GM18511 (cell line): ENCODE results near the gene BRD3.
A peak's percentile ranks its signal among the peaks of the same experiment; 100 is the strongest.

Experiments used
- ATAC-seq: cut with Tn5 transposase; IDR thresholded peaks from one replicate; pipeline ENCODE4 v1.9.1; 2021; ENCODE audit warnings: mild to moderate bottlenecking, moderate library complexity; ENCODE audit not compliant: unreplicated experiment

Gene BRD3

DNA sequence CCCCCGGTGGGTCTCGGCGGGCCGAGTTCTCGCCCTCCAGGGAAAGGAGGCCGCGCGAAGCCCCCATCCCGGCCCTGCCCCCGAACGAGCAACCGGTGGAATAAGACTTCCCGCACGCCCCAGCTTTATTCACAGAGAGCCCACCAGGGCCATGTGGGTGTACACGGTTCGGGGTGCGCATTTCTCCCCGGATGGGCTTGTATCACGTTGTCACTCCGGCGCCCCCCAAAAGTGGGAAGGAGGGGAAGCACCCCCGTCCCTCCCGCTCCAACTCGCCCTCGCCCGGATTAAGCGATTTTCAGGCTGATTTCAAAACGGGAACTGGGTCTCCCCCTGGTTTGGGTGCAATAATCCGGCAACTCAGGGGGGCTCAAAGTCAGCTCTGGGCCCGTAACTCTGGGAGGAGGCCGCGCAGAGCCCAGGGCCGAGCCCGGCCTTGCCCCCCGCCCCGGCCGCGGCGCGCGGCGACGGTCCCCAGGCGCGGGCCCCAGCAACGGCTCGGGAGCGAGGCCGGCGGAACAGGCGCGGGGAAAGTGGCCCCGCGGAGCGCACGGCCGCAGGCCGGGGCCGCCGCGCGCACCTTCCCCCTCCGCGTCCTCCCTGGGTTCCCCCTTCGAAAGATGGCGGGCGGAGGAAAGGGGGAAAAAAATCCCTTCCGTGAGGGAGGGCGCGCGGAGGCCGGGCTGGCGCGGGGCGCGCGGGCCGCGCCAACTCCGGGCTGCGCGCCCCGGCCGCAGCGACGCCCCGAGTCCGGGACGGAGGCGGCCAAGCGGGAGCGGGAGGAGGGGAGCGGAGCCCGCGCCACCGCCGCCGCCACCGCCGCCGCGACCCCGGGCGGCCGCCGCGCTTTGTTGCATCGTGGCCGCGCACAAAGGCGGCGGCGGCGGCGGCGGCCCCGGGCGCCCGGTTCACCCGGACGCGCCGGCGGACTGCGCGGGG, 644 bp downstream of the BRD3 start:
- ATAC-seq = peak; percentile 13

DNA sequence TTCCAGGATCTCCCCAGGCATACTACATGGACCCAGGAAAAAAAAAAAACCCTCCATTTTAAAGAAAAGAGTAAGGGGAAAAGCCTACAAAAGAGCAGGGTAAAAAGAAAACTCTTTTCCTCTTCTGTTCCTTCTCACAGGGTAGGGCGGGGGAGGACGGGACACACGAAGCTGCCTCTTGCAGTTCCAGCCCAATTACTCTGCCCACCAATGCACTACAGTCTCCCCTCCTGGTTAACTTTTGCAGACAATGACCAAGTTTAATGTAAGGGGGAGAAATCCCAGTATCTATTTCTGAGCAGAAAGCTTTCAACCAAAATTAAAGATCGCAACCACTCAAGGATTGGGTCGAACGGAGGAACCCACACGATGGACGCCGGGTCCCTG, 1.3 kb downstream of the BRD3 start:
- no peak for ATAC-seq

DNA sequence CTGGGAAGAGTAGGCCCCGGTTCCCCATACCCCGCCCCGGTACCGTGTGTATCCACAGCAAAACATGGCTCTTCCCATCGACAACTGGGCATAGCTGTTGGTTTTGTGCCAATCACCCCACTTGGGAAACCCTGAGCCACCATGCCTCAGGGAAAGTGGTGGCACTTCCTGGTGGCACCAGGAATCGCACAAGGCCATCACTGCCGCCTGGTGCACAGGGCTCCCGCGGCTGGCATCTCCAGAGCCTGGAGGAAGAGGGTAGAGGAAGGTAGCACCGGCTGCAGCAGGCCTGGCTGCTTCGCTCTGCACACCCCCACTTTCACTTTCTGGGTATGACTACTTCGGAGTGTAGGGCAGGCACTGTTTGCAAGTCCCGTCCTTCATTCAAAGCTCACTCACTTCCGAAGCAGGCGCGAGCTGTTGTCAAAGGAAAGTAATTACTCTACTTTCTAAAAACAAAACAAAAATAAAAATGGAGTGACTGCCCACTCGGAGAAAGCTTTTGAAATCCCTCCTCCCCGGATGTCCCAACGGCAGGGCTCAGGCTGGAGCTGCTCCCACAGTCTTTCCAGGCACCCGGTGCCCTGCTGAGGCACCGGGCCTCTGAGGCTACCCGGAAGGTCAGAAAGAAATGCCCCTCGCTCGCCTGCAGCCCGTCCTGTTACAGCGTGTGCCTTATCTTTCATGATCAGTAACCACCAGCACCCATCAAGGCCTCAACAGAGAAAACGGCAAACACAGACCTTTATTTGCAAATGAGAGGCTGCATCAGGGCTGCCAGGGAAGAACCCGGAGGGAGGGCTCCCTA, 2.0 kb downstream of the BRD3 start:
- peak; percentile 45 for ATAC-seq

DNA sequence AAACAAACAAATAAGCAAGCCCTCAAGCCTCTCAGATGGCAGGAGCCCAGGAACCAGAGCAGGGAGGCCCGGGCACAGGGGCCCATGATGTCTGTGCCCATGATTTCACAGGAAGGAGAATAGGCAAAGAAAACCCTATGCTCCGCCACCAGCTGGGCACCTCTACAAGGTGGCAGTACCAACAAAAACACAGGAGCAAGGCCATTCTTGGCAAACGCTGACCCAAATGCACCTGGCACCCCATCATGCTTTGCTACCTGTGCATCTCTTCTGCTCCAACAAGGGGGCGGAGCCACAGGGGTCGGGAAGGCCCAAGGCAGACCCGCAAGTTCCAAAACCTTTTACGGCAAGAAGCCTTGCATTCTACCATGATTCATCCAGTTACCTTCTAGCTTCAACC, 3.1 kb downstream of the BRD3 start:
- no peak for ATAC-seq

DNA sequence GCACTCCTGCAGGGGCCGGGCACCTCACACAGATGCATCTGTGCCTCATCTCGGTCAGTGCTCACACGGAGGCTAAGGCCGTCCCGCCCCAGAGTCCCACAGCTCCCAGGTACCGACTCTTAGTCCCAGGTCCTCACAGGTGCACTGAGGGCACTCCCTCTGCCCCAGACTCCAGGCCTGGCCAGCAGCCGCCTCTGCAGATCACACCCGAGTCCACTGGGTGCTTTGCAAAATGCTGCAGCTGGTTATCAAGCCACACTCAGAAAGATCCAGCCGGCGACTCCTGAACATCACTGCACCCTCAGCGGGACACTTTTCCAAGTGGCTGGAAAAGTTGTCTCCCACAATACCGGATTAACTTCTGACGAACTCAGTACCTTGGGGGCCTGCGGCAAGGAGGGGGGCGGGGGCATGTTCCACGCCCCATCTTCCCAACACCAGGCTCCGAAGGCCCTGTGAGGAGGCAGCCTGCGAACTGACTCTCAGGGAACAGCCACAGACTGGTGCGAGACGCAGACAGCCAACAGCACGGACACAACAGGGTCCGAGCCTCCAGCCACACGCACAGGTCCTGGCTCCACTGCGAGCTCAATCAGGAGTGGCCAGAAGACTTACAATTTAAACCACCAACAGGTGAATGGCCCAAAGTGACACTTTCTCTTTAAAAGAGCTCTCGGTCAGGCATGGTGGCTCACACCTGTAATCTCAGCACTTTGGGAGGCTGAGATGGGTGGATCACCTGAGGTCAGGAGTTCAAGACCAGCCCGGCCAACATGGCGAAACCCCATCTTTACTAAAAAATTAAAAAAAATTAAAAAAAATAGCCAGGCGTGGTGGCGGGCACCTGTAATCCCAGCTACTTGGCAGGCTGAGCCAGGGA, 4.0 kb downstream of the BRD3 start:
- no peak for ATAC-seq

DNA sequence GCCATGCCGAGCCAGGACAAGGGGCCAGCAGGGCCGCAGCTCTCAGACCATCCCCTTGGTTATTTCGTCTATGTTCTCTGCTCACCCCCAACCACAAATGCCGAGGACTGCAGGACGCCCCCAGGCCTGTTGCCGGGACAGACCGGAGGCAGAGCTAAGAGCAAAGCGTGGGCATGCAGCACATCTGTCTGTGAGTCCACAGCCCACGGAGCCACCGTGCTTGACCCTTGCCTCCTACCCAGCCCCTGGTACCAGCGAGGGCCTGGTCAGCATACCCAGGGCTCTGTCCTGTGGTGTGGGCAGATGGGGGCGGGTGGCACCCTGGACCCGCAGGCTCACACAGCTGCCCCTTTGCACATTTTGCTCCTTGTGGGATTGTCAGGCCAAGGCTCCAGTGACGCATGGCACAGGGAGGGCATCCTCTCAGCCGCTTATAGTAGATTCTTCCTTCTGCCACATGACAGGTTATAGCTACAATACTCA, 4.7 kb downstream of the BRD3 start:
- ATAC-seq = no peak

DNA sequence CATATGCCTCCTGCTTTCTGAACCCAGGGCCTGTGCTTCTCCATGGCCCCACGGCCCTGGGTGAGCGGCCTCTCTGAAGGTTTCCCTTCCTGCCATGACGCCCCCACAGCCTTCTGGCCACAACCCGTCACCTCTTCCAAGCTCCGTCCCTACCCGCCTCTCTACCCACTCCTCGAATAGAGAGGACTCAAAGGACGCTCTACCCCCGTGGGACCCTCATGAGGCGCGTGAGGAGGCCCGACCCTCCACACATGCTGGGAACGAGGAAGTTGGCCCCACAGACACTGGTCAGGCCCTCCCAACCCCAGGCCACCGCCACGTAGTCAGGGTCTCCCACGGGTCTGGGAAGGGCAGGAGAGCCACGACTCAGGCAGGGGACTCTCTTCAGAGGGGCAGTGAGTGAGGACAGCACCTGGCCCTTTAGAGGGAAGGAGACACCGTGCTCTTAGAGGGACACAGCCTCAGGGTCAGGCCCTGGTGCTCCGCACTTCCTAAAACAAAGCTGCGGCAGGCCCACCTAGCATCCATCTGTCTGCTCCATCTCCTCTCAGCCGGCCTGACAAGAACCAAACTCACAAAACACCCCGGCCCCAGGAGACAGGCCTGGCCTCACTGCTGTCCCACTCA, 5.3 kb downstream of the BRD3 start:
- ATAC-seq = no peak

DNA sequence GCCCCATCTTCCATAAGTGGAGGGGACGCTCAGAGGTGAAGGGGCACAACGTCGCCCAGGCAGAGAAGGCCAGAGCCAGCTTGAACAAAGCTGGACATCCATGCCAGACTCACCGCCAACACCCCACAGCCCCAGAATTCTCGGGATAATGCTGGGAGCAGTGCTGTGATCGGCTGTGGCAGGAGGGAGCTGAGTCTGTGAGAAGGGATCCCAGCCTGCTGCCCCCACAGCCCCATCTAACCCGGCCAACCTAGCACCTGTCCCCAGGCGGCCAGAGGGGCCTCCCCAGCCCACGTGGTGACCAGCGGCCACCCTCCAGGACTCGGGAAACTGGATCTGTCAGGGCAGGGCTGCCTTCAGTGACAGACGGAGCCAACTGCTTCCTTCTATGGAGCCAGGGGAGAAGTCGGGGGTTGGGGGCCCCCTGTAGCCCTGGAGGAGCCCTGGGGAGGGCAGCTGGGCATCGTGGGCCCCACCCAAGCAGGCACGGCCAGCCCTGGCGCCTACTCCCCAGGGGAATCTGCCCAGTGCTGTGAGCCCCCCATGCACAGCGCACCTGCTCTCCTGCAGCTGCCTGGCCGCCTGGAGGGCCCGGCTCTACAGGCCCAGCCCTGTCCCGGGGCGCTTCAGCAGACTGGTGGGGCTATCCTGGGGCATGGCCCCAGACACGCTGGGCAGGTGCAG, 6.0 kb downstream of the BRD3 start:
- ATAC-seq = no peak

DNA sequence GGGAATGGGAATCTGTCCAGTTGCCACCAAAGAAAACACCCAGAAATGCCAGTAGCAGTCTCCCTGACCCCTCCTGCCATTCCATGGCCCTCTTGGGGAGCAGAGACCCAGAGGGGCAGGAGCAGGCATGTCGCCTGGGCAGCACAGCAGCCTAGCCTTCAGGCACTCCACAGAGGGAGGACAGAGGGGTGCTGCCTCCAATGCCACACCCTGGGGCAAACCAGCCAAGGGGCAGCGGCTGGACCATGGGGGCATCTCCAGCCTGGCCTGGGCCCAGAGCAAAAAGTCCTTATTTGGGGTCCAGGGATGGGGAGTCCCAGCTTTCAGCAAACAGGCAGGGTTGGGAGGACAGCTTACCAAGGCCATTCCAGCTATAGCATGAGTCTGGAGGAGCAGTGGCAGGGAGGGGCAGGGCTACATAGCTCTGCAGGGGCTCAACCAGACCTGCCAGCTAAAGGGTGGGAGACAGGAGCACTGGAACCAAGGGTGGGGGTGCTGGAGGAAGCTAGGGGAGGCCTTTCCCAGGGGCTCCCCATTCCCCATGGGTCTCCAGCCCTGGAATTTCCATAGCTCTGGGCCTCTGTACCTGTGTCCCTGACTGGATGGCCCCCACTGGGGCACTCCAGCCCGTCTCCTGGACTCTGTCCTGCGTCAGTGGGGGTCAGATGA, 6.7 kb downstream of the BRD3 start:
- no peak for ATAC-seq

DNA sequence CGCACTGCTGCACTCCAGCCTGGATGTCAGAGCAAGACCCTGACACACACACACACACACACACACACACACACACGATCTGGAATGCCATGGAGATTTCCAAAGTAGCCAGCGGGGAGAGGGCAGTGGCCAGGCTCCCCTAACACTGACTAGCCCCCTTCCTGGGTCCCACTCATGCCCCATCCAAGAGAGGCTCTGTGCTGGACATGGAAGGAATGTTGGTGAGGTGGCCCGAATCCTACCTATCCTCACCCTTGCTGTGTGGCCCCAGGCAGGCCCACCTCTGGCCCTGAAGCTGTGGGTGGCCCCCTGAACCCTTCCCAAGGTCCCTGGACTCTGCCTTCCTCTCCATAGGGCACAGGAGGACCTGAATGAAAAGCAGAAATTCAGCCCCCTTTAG, 7.3 kb downstream of the BRD3 start:
- ATAC-seq = no peak

DNA sequence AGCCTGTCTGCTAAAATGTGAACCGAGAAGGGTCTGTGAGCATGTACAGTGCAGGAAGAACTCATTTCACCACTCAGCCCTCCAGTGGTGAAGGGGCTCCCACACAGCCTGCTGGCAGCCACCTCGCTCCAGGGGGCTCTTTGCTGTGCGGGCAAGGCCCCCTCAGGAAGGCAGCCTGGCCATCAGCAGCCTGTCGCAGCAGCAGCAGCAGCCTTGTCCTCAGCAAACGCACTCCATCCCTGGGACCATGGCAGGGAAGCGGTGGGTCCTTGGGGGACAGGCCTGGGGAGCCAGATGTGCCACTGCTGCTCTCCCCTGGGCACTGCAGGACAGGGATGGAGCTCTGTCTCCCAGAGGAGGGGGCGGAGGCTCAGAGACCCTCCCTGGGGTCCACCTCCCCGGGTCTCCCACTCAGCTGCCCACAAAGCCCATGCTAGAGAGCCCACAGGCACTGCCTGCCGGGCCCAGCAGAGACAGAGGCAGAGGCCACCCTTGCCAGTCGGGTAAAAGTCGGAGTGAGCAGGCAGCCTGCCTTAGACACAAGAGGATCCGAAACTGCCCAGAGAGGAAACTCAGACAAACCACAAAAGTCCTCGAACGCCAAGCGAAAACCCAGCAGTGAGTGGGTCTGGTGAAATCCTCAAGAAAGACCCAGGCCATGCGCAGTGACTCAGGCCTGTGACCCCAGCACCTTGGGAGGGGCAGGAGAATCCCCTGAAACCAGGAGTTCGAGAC, 8.0 kb downstream of the BRD3 start:
- peak; percentile 90 for ATAC-seq

DNA sequence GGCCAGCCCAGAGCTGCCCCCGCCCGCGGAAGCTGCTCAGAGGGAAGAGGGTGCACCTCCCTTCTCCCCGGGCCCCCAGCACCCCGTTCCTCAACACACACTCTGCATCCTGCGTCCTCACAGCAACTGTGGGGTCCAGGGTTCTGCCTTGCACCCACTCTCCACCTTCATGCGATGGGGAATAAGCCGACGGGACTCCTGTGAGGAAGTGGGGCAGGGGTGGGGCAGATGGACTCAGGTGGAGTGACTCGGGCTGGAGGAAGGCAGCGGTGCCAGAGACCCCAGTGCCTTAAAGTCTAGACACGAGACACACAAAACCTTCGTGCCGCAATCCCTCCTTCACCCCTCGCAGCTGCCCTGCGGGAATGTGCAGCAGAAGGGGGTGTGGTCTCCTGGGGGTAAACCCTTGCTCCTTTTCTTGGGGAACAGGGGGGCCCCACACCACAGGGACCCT, 8.6 kb downstream of the BRD3 start:
- no peak for ATAC-seq

DNA sequence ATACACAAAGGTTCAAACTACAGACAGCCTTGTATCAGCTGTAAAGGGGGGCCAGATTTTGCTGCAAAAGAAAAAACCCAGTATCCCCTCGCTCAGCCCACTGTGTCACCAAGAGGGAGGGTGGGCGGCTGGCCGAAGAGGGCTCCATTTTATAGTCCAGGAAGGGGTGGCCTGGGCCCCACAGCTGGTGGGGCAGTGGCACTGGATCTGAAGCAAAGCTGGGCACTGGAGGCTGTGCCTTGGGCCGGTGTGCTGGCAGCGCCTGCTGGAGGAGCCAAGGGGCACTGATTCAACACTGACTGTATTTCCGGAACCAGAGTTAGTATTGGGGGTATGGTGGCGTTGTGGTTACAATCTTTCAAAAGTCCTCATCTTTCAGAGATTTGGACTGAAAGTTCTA, 9.1 kb downstream of the BRD3 start:
- no peak for ATAC-seq

DNA sequence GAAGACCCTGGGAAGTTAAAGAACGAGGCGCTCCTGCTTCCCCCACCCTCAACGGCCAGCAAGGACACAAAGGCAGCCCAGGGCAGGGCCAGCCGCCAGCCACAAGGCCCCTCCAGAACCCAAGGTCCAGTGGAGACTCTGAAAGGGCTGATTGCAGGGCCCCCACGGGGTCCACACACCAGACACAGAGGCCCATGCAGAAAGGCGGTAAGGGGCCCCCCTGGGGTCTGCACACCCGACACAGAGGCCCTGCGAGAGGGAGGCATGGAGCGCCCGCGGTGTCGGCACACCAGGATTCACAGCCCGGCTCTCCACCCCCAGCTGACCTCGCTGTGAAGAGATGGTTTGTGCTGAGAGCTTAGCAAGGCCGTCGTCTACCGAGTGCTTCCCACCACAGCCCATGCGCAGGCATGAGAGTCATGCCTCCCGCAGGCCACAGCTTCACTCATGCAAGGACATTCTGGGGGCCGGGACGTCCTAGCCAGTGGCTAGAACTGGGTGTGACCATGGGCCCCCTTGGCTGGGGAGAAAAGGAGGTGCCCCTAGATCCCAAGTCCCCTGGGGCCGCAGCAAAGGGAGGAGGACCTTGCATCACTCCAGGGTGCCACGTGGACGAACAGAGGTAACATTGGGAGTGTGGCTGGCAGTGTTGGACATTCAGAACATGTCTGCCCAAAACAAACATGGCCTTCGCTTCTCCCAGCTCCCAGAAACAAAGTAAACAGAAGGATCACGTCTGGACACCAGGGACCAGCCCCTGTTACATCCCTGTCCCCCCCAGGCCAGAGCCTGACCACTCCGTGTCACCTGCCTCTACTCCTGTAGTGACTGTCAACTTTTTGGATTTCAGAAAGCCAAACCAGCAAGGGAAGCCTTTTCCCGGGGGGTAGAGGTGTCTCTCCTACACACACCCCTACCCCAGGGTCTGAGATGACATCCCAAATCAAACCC, 9.8 kb downstream of the BRD3 start:
- ATAC-seq = no peak

DNA sequence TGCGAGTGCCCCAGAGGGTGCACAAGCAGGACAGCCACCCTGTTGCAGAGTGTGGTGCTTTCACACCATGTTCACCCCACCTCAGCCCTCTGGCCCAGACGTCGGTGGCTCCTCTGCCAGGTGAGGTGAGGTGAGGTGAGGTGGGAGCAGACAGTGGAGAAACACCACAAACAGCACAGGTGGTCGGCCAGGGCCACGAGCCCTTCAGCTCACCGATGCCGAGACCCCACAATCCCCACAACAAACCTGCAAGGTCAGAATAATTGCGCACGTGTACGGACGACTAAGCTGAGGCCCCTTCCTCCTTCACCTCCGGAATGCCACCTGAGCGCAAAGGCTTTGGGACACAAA, 10.5 kb downstream of the BRD3 start:
- no peak for ATAC-seq

DNA sequence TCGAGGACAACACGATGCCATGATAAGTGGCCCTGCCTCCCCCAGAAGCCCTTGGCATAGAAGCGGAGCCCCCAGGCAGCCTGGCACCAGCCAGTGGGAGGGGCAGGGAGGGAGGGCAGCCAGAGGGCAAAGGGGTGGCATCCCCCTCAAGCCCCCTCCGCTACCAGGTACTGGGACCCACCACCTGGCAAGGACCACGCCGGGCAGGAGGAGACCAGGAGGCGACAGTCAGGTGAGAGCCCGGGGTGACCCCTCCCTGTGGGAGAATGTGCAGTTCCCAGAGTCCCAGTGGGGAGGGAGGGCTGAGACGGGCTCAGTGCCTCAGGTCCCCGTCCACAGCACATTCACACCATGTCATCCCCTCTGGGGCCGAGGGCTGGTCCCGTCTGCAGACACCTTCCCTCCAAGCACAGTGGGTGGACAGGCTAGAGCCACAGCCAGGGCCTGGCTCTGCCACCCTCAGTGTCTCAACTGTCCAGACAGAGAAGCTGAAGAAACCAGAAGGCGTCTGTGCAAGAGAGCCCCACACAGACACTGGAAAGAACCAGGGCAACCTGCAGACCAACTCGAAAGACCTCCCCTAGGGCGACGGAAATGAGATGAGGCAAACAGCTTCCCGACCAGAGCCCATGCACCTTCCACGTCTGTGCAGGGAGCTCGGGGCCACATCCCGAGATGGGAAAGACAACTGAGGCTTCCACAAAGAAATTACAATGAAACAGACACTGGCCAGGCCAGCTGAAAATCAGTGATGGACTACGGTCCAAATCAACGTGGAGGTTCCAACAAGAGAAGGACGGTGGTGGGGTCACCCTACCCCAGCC, 11.1 kb downstream of the BRD3 start:
- no peak for ATAC-seq

DNA sequence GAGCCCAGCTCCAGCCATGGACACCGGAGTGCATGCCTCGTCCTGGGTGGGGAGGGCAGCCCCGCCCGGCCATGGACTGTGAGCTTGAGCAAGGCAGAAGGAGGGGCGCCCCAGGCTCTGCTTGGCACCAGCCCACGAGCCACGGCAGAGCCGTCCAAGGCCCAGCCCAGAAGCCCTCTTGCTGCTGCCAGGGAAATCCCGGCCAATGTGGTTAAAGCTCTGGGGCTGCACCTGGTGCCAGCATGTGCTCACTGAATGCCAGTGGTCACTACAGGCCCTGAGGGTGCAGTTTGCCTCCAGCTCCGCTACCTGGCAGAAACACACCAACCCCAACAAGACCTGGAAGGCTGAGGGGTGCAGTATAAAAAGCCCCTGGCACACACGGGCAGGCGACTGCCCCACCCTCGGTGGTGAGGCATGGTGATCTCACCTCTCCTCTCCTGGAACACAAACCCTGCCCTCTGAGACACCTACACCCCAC, 11.8 kb downstream of the BRD3 start:
- ATAC-seq = no peak
